ENCODE results near the gene OR4D2. TPM values are rescaled to one million over a fixed set of nuclear protein-coding genes. Genes with fewer than 3 reads are reported as not detected.

Gene OR4D2
- total RNA-seq, 4 donors from 2014 or later = not detected

DNA sequence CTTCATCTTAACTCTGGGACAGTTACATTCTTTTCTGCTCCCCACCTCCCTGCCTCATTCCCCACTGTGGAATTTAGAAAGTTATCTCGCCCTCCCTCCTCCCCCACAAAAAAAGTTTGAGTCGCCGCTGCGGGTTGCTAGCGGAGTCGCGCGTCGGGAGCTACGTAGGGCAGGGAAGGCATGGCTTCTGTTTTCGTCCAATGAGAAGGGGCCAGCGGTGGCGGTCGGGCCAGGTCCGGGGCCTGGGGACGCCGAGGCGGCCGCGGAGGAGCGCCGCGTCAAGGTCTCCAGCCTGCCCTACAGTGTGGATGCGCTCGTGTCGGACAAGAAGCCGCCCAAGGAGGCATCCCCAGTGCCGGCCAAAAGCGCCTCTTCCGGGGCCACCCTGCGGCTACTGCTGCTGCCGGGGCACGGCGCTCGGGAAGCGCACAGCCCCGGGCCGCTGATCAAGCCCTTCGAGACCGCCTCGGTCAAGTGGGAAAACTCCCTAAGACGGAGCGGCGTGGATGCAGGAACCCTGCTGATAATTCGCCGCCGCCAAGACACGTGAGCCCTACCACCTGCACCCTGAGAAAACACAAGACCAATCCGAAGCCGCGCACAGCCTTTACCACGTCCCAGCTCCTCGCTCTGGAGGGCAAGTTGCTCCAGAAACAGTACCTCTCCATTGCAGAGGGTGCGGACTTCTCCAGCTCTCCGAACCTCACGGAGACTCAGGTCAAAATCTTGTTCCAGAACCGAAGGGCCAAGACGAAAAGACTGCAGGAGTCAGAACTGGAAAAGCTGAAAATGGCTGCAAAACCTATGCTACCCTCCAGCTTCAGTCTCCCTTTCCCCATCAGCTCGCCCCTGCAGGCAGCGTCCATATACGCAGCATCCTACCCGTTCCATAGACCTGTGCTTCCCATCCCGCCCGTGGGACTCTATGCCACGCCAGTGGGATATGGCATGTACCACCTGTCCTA is 9.7 kb upstream of the OR4D2 start:
- TF ChIP-seq CTCF (IDR thresholded peaks at IDR 0.05) = no peak
- no peak for TF ChIP-seq POLR2A (IDR thresholded peaks at IDR 0.05)
- Histone ChIP-seq H3K4me3 (peak overlapping the region in 3 of 4 donors; percentile 28 to 63 (median 41)), H3K4me1 (peaks cover 0 to 12% (median 10%) of the 10 kb centered on the region in 3 donors), H3K27me3 (peaks cover 0 to 89% (median 7%) of the 10 kb centered on the region in 4 donors), H3K27ac (no peak overlapping the region), H3K36me3 (no peaks in the 10 kb centered on the region), H3K9me3 (no peaks in the 10 kb centered on the region)
- WGBS, 2 donors = 4 to 10% methylated on average over 29 to 32 of the region's 65 CpGs
- intact Hi-C loops (cut with DNase I) = no loop called here
- DNase-seq = no peak

GRCh38 chr17:58158181-58158580 is 8.6 kb upstream of the OR4D2 start:
- no peak overlapping the region for H3K4me3 ChIP-seq
- H3K27me3 ChIP-seq = peaks cover 0 to 90% (median 7%) of the 10 kb centered on the region in 4 donors
- WGBS, 2 donors = 53 to 74% methylated on average over 2 of the region's 2 CpGs
- TF ChIP-seq CTCF (IDR thresholded peaks at IDR 0.05) = no peak
- TF ChIP-seq POLR2A (IDR thresholded peaks at IDR 0.05) = no peak
- no peaks in the 10 kb centered on the region for H3K9me3 ChIP-seq
- H3K36me3 ChIP-seq = no peaks in the 10 kb centered on the region
- no peak overlapping the region for H3K27ac ChIP-seq
- intact Hi-C loops (cut with DNase I) = no loop called here
- DNase-seq = no peak
- H3K4me1 ChIP-seq = peaks cover 0 to 12% (median 10%) of the 10 kb centered on the region in 3 donors

DNA sequence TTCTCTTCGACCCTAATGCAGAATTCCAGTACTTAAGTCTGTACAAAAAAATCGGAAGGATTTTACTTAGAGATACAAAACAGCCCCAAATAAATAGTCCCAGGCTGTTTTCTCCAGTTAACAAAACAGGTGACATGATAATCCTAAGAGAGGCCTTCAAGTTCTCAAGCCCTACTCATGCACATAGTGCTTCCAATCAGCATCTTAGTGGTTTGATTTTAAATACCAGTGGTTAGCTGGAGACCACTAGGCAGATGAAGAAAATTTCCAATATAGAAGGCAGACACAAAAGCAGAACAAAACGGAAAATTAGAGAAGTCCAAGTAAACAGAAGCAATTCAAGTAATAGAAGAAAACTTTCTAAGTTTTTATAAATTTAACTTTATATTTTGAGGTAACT is 5.2 kb upstream of the OR4D2 start:
- 54 to 73% methylated on average over 3 of the region's 3 CpGs for WGBS, 2 donors
- peaks cover 0 to 77% (median 7%) of the 10 kb centered on the region in 4 donors for H3K27me3 ChIP-seq

GRCh38 chr17:58165981-58166380 is 801 bp upstream of the OR4D2 start:
- Histone ChIP-seq H3K27me3 (peaks cover 0 to 58% (median 0%) of the 10 kb centered on the region in 4 donors), H3K4me1 (no peaks in the 10 kb centered on the region), H3K27ac (no peak overlapping the region), H3K4me3 (no peak overlapping the region), H3K36me3 (no peaks in the 10 kb centered on the region), H3K9me3 (no peaks in the 10 kb centered on the region)
- DNase-seq = no peak
- 12 to 13% methylated on average over 2 of the region's 2 CpGs for WGBS, 2 donors
- intact Hi-C loops (cut with DNase I) = no loop called here
- TF ChIP-seq CTCF (IDR thresholded peaks at IDR 0.05) = no peak
- no peak for TF ChIP-seq POLR2A (IDR thresholded peaks at IDR 0.05)

More for the DNA sequence above, 5.2 kb upstream of the OR4D2 start:
- Histone ChIP-seq H3K4me3 (no peak overlapping the region), H3K4me1 (peaks cover 0 to 11% (median 9%) of the 10 kb centered on the region in 3 donors), H3K36me3 (no peaks in the 10 kb centered on the region), H3K27ac (no peak overlapping the region), H3K9me3 (no peaks in the 10 kb centered on the region)
- no peak for DNase-seq
- TF ChIP-seq POLR2A (IDR thresholded peaks at IDR 0.05) (no peak), CTCF (IDR thresholded peaks at IDR 0.05) (no peak)
- intact Hi-C loops (cut with DNase I) = no loop called here

GRCh38 chr17:58170622-58171021 is 3.8 kb downstream of the OR4D2 start:
- H3K36me3 ChIP-seq = no peaks in the 10 kb centered on the region
- 46 to 48% methylated on average over 4 of the region's 4 CpGs for WGBS, 2 donors
- no peak for DNase-seq
- no peaks in the 10 kb centered on the region for H3K9me3 ChIP-seq
- intact Hi-C loops (cut with DNase I) = no loop called here
- H3K27ac ChIP-seq = no peak overlapping the region
- H3K4me1 ChIP-seq = no peaks in the 10 kb centered on the region
- TF ChIP-seq CTCF (IDR thresholded peaks at IDR 0.05) (no peak), POLR2A (IDR thresholded peaks at IDR 0.05) (no peak)
- no peak overlapping the region for H3K4me3 ChIP-seq
- peaks cover 0 to 39% (median 0%) of the 10 kb centered on the region in 4 donors for H3K27me3 ChIP-seq
